ENCODE results near the gene ARMCX5. TPM values are rescaled to one million over a fixed set of nuclear protein-coding genes. Genes with fewer than 3 reads are reported as not detected.
A peak's percentile ranks its signal among the peaks of the same experiment; 100 is the strongest.

The ARMCX5 gene
- total and polyA plus RNA-seq, 2 donors from 2014 or later: 8.3 to 15.2 TPM

DNA sequence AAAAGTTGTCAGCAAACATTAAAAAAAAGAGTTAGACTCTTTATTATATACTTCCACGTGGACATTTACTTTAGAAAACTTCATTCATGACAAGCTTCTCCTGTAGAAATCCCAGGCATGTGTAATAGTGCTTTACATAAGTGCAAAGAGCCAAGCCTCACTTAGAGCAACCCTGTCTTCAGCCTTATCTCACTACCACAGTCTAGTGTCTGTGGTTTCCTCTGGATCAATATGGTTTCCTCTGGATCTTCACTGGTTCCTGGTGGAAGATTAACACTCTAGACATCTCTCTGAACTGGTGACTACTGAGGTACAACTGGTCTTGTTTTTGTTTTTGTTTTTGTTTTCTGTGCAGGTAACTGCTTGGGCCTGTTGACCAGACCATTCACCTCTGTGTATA is 18.4 kb upstream of the ARMCX5 start:
- no peak overlapping the region for H3K9ac ChIP-seq (ENCODE audit: low read length in 3 of 3)
- FAIRE-seq: no peak
- H3K27me3 ChIP-seq (ENCODE audit: control insufficient read depth, insufficient read depth, low read length): no peaks in the 10 kb centered on the region
- no peak overlapping the region for H3K27ac ChIP-seq (ENCODE audit: low read depth in 2 of 2, low read length in 2 of 2)
- no peaks in the 10 kb centered on the region for H3K4me1 ChIP-seq (ENCODE audit: control insufficient read depth in 2 of 3, insufficient read depth in 2 of 3, low read depth in 1 of 3, low read length in 3 of 3)
- H3K9me3 ChIP-seq (ENCODE audit: control insufficient read depth in 2 of 3, insufficient read depth in 1 of 3, low read length in 3 of 3): no peaks in the 10 kb centered on the region
- no peak for TF ChIP-seq CTCF (IDR thresholded peaks at IDR 0.05; ENCODE audit: borderline replicate concordance, extremely low read depth, insufficient read depth)
- intact Hi-C loops (cut with DNase I): no loop called here
- DNase-seq: no peak
- H3K36me3 ChIP-seq (ENCODE audit: control insufficient read depth in 2 of 3, insufficient read depth in 3 of 3, low read length in 3 of 3): no peaks in the 10 kb centered on the region
- no peak overlapping the region for H3K4me3 ChIP-seq (ENCODE audit: low read length in 3 of 3)

- no peak for DNase-seq
- Histone ChIP-seq H3K27me3 (ENCODE audit: control insufficient read depth, insufficient read depth, low read length) (peaks cover 3% of the 10 kb centered on the region), H3K36me3 (ENCODE audit: control insufficient read depth in 2 of 3, insufficient read depth in 3 of 3, low read length in 3 of 3) (no peaks in the 10 kb centered on the region), H3K4me3 (ENCODE audit: low read length in 3 of 3) (no peak overlapping the region), H3K9me3 (ENCODE audit: control insufficient read depth in 2 of 3, insufficient read depth in 1 of 3, low read length in 3 of 3) (no peaks in the 10 kb centered on the region), H3K27ac (ENCODE audit: low read depth in 2 of 2, low read length in 2 of 2) (no peak overlapping the region), H3K9ac (ENCODE audit: low read length in 3 of 3) (no peak overlapping the region), H3K4me1 (ENCODE audit: control insufficient read depth in 2 of 3, insufficient read depth in 2 of 3, low read depth in 1 of 3, low read length in 3 of 3) (no peaks in the 10 kb centered on the region)
- no peak for TF ChIP-seq CTCF (IDR thresholded peaks at IDR 0.05; ENCODE audit: borderline replicate concordance, extremely low read depth, insufficient read depth)
- intact Hi-C loops (cut with DNase I): no loop called here
- no peak for FAIRE-seq
Observed at GRCh38 chrX:102593367-102593766, 5.9 kb upstream of the ARMCX5 start.

GRCh38 chrX:102599951-102600579 is 750 bp downstream of the ARMCX5 start:
- H3K36me3 ChIP-seq (ENCODE audit: control insufficient read depth in 2 of 3, insufficient read depth in 3 of 3, low read length in 3 of 3): peaks cover 0 to 3% (median 0%) of the 10 kb centered on the region in 3 donors
- intact Hi-C loops (cut with DNase I): no loop called here
- no peak for FAIRE-seq

More at GRCh38 chrX:102599951-102600579, 750 bp downstream of the ARMCX5 start:
- Histone ChIP-seq H3K4me3 (ENCODE audit: low read length in 3 of 3) (peak overlapping the region; percentile 80 to 97 (median 92)), H3K4me1 (ENCODE audit: control insufficient read depth in 2 of 3, insufficient read depth in 2 of 3, low read depth in 1 of 3, low read length in 3 of 3) (no peaks in the 10 kb centered on the region), H3K27me3 (ENCODE audit: control insufficient read depth, insufficient read depth, low read length) (no peaks in the 10 kb centered on the region), H3K9ac (ENCODE audit: low read length in 3 of 3) (peak overlapping the region; percentile 37 to 93 (median 49)), H3K27ac (ENCODE audit: low read depth in 2 of 2, low read length in 2 of 2) (peak overlapping the region; percentile 30 to 56), H3K9me3 (ENCODE audit: control insufficient read depth in 2 of 3, insufficient read depth in 1 of 3, low read length in 3 of 3) (no peaks in the 10 kb centered on the region)
- TF ChIP-seq CTCF (IDR thresholded peaks at IDR 0.05; ENCODE audit: borderline replicate concordance, extremely low read depth, insufficient read depth): no peak
- peak in 2 of 5 donors; percentile 43 to 50 for DNase-seq
